Tibial nerve (tissue), 4 donors: ENCODE measurements around the gene GABRB1. TPM values are rescaled to one million over a fixed set of nuclear protein-coding genes. Genes with fewer than 3 reads are reported as not detected.

Experiments
- DNase-seq, 2 donors: peaks; one replicate each; pipeline ENCODE4 v3.0.0-alpha.2; 2019; ENCODE audit warnings: low spot score in 2 of 2
- H3K27ac ChIP-seq, 4 donors: fragments of 200-600 bp; sonication (generic) in 3 of 4; one replicate each; pipeline ENCODE4 v1.5.1; 2017 to 2019; ENCODE audit warnings: mild to moderate bottlenecking in 1 of 4
- H3K27me3 ChIP-seq, 2 donors: fragments of 200-600 bp; sonication (generic) in 1 of 2; one replicate each; pipeline versions ENCODE4 v1.5.1 to v1.6.0; 2017 to 2019
- H3K36me3 ChIP-seq, 3 donors: fragments of 200-600 bp; sonication (generic); one replicate each; pipeline ENCODE4 v1.5.1; 2018 to 2019
- H3K4me1 ChIP-seq, 4 donors: fragments of 200-600 bp; sonication (generic) in 3 of 4; one replicate each; pipeline ENCODE4 v1.5.1; 2017 to 2019
- H3K4me3 ChIP-seq, 4 donors: fragments of 200-600 bp; sonication (generic) in 3 of 4; one replicate each; pipeline ENCODE4 v1.5.1; 2017 to 2019; ENCODE audit warnings: mild to moderate bottlenecking in 1 of 4, moderate library complexity in 1 of 4
- H3K9me3 ChIP-seq, 4 donors: fragments of 200-600 bp; sonication (generic) in 3 of 4; one replicate each; pipeline ENCODE4 v1.5.1; 2017 to 2019
- EP300 ChIP-seq, 2 donors: sonication (generic); formaldehyde crosslinking; IDR thresholded peaks; one replicate each; pipeline ENCODE4 v1.6.1; 2017; ENCODE audit warnings: antibody characterized with exemption in 2 of 2, mild to moderate bottlenecking in 1 of 2
- POLR2A ChIP-seq, 2 donors: fragments of 450-650 bp; IDR thresholded peaks; one replicate each; pipeline ENCODE4 v1.6.1; 2017; ENCODE audit warnings: antibody characterized with exemption in 2 of 2, mild to moderate bottlenecking in 2 of 2, moderate library complexity in 2 of 2
- WGBS, 2 donors: methylation state at CpG; one replicate each; pipeline ENCODE4 v1.1.5; 2018; 5-methylcytosine and 5-hydroxymethylcytosine counted together
- total RNA-seq, 4 donors: library from RNA; depleted of rRNA; stranded (reverse); fragments of >200 nt; gene quantifications; one replicate each; pipeline ENCODE4 v1.1.0, GENCODE V29; 2016
- TF ChIP-seq, protein P1 (sequence below), 5 experiments: fragments of 200-600 bp in 3 of 5; fragments of 450-650 bp in 2 of 5; sonication (generic) in 3 of 5; IDR thresholded peaks; one replicate each; pipeline ENCODE4 v1.5.1; 2016 to 2019; ENCODE audit warnings: antibody characterized with exemption in 5 of 5, mild to moderate bottlenecking in 3 of 5, moderate library complexity in 2 of 5

GABRB1 gene
- total RNA-seq, 4 donors from 2014 or later: not detected

DNA sequence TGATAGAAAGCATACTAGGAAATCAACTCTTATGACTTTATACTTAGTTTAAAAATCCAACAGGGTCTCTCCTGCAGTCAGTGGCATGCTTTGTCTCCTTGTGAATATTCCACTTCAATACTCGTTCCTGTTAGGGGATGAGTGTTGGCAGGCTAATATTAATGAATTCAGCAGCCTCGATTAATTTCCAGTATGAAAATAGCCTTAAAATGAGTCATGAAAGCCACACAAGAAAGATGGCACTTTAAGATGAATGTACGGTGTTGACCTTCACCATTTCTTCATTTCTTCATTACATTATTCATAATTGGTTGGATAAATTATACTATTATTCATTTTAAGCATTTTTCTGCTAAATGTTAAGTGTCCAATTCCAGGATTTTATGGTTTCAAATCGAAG, 29.2 kb downstream of the GABRB1 start:
- TF ChIP-seq POLR2A (IDR thresholded peaks at IDR 0.05) (no peak), EP300 (IDR thresholded peaks at IDR 0.05) (no peak)
- TF ChIP-seq, protein P1, sequence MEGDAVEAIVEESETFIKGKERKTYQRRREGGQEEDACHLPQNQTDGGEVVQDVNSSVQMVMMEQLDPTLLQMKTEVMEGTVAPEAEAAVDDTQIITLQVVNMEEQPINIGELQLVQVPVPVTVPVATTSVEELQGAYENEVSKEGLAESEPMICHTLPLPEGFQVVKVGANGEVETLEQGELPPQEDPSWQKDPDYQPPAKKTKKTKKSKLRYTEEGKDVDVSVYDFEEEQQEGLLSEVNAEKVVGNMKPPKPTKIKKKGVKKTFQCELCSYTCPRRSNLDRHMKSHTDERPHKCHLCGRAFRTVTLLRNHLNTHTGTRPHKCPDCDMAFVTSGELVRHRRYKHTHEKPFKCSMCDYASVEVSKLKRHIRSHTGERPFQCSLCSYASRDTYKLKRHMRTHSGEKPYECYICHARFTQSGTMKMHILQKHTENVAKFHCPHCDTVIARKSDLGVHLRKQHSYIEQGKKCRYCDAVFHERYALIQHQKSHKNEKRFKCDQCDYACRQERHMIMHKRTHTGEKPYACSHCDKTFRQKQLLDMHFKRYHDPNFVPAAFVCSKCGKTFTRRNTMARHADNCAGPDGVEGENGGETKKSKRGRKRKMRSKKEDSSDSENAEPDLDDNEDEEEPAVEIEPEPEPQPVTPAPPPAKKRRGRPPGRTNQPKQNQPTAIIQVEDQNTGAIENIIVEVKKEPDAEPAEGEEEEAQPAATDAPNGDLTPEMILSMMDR (IDR thresholded peaks at IDR 0.05): no peak
- 54 to 57% methylated on average over 4 of the region's 4 CpGs for WGBS, 2 donors
- Histone ChIP-seq H3K9me3 (no peaks in the 10 kb centered on the region), H3K36me3 (no peaks in the 10 kb centered on the region), H3K4me3 (no peak overlapping the region), H3K27me3 (no peaks in the 10 kb centered on the region), H3K27ac (no peak overlapping the region), H3K4me1 (peaks cover 0 to 6% (median 0%) of the 10 kb centered on the region in 4 donors)
- no peak for DNase-seq

DNA sequence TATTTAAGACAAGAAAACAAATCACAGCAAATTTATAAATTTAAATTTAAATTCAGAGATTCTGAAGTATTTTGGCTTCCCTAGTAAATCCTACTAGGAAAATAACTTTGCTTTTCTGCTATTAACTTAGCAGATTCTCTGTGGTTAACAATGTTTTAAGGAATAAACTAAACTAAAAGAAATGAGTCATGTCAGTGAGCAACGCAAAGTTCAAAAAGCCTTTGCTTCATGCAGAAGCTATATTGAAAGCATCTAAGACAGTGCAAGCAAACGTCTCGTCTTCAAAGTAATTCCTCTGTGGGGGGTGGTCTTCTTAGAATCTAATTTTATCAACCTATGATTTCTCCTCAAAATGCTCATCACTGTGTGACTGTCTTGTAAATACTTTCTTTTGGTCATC, 30.1 kb downstream of the GABRB1 start:
- Histone ChIP-seq H3K27ac (no peak overlapping the region), H3K27me3 (no peaks in the 10 kb centered on the region), H3K36me3 (no peaks in the 10 kb centered on the region), H3K4me3 (no peak overlapping the region), H3K9me3 (no peaks in the 10 kb centered on the region), H3K4me1 (peaks cover 0 to 6% (median 0%) of the 10 kb centered on the region in 4 donors)
- no peak for DNase-seq
- TF ChIP-seq, protein P1 (IDR thresholded peaks at IDR 0.05): no peak
- TF ChIP-seq EP300 (IDR thresholded peaks at IDR 0.05): no peak
- no peak for TF ChIP-seq POLR2A (IDR thresholded peaks at IDR 0.05)
- 44 to 52% methylated on average over 3 of the region's 3 CpGs for WGBS, 2 donors

DNA sequence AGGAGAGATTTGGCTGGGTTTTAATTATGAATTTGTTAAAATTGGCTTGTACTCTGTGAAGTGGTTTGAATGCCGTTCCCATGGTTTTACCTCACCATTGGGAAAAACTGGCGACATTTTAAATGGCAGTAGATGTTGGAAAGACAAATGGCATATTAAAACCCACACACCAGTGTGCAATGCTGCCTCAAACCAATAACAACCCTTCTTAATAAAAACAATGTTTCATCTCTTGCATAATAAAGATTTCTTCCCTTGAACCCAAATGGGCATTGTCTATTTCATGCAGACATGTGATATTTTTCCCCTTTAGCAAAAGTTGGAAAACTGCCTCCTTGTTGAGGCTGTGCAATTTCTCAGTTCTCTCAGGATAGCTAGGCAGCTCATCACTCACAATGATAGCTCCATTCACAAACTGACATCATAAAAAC, 33.7 kb downstream of the GABRB1 start:
- Histone ChIP-seq H3K9me3 (no peaks in the 10 kb centered on the region), H3K4me1 (peaks cover 0 to 6% (median 0%) of the 10 kb centered on the region in 4 donors), H3K27ac (no peak overlapping the region), H3K27me3 (no peaks in the 10 kb centered on the region), H3K4me3 (no peak overlapping the region), H3K36me3 (no peaks in the 10 kb centered on the region)
- WGBS, 2 donors: 38 to 41% methylated on average over 2 of the region's 2 CpGs
- DNase-seq: no peak
- no peak for TF ChIP-seq EP300 (IDR thresholded peaks at IDR 0.05)
- TF ChIP-seq POLR2A (IDR thresholded peaks at IDR 0.05): no peak
- TF ChIP-seq, protein P1 (IDR thresholded peaks at IDR 0.05): no peak

DNA sequence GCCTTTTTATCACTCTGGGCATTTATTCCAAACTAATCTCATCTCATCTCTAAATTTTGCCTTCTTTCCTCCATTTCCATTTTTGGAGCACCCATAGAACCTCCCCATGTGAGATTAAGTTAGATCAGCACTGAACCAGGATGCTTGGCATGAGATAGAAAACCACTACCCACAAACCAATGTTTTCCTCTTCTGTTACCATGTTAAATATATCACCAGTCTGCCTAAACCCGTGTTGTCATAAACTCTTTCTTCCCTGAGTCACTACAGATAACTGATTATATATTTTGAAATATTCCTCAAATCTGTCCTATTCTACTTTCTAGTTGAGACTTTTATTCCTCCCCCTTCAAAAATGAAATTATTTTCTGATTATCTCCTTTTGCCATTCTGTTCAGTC, 37.6 kb downstream of the GABRB1 start:
- H3K27ac ChIP-seq: no peak overlapping the region
- peaks cover 0 to 6% (median 0%) of the 10 kb centered on the region in 4 donors for H3K4me1 ChIP-seq
- H3K36me3 ChIP-seq: no peaks in the 10 kb centered on the region
- no peaks in the 10 kb centered on the region for H3K9me3 ChIP-seq
- TF ChIP-seq POLR2A (IDR thresholded peaks at IDR 0.05) (no peak), EP300 (IDR thresholded peaks at IDR 0.05) (no peak)
- TF ChIP-seq, protein P1 (IDR thresholded peaks at IDR 0.05): no peak
- no peaks in the 10 kb centered on the region for H3K27me3 ChIP-seq
- H3K4me3 ChIP-seq: no peak overlapping the region
- 64 to 74% methylated on average over 1 of the region's 1 CpG for WGBS, 2 donors
- no peak for DNase-seq

DNA sequence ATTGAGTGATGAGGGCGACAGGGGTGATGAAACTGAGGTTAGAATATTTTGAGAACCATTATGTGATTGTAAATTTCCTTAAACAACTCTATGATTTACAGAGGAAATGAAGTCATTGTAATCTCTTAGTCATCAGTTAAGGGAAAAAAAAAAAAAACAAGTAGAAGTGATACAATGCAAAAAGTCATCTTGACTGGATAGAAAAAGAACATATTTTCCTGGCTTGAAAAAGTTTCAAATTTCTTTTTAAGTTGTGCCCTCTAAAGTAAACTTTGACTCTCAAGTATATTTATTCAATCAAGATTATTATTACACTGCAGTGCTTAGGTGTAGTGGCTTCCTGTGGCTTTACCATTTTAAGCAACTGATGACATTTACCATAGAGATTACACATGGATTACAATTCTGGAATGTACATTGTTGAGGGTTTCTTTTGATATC, 40.6 kb downstream of the GABRB1 start:
- peaks cover 0 to 6% (median 0%) of the 10 kb centered on the region in 4 donors for H3K4me1 ChIP-seq
- H3K4me3 ChIP-seq: no peak overlapping the region
- DNase-seq: no peak
- no peaks in the 10 kb centered on the region for H3K9me3 ChIP-seq
- H3K27ac ChIP-seq: no peak overlapping the region
- WGBS, 2 donors: 39 to 48% methylated on average over 1 of the region's 1 CpG
- no peaks in the 10 kb centered on the region for H3K36me3 ChIP-seq
- no peaks in the 10 kb centered on the region for H3K27me3 ChIP-seq
- TF ChIP-seq EP300 (IDR thresholded peaks at IDR 0.05): no peak

- 81 to 85% methylated on average over 2 of the region's 2 CpGs for WGBS, 2 donors
- Histone ChIP-seq H3K27ac (no peak overlapping the region), H3K4me3 (no peak overlapping the region), H3K27me3 (no peaks in the 10 kb centered on the region), H3K36me3 (no peaks in the 10 kb centered on the region), H3K9me3 (no peaks in the 10 kb centered on the region), H3K4me1 (peaks cover 0 to 6% (median 0%) of the 10 kb centered on the region in 4 donors)
- TF ChIP-seq, protein P1 (IDR thresholded peaks at IDR 0.05): no peak
- TF ChIP-seq POLR2A (IDR thresholded peaks at IDR 0.05) (no peak), EP300 (IDR thresholded peaks at IDR 0.05) (no peak)
- no peak for DNase-seq
Measured at GRCh38 chr4:47073647-47074046, 42.3 kb downstream of the GABRB1 start.
